Keratinocyte (primary cell): ENCODE results near the gene COL4A6.

Experiments used
- EZH2 ChIP-seq: IDR thresholded peaks from one replicate; pipeline ENCODE4 v1.6.1; 2012; ENCODE audit warnings: inconsistent platforms, mild to moderate bottlenecking, low read length, moderate library complexity
- TF ChIP-seq, protein P1 (sequence below), 3 experiments: IDR thresholded peaks in 1 of 3; conservative IDR thresholded peaks in 1 of 3; optimal IDR thresholded peaks in 1 of 3; 2 replicates in 2 of 3; 3 replicates in 1 of 3; pipeline versions ENCODE3 to v1.5.1; 2011; ENCODE audit warnings: low read length in 3 of 3, mild to moderate bottlenecking in 3 of 3, moderate library complexity in 2 of 3, control low read depth in 1 of 3, inconsistent platforms in 1 of 3; ENCODE audit not compliant: insufficient read depth in 2 of 3; ENCODE audit errors: extremely low read depth in 1 of 3

DNA sequence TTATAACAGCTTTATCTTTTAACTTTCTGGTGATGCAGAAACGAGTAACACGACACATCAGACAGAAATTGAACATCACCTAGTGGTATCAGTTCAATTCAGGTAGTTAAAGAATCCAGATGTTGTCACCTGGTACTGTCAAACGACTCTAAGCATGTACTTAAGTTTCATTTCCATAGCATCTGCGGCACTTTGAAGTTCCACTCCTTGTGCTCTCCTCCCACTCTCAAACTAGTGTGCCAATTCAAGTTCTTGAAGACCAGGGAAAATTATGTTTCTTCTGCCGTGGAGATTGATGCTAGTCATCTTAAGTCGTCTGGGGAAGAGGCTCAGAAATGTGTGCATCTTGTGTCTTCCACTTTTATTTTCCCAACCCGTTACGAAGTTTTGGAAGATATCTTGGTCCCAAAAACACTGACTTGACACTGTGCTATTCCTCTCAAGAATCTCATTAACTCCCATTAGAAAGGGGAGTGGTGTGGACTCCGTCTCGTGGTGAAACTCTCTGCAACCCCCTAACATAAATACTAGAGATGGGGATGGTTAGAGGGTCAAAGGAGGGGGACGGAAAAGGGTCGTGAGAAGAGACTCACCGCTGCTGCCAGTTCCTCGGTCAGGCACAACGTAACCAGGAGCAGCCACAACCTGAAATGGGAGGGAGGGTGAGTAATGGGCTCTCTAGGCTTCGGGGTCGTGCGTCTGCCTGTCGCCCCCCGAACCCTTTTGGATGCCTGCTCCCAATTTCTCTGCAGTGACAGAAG is 693 bp downstream of the COL4A6 start:
- TF ChIP-seq, protein P1, sequence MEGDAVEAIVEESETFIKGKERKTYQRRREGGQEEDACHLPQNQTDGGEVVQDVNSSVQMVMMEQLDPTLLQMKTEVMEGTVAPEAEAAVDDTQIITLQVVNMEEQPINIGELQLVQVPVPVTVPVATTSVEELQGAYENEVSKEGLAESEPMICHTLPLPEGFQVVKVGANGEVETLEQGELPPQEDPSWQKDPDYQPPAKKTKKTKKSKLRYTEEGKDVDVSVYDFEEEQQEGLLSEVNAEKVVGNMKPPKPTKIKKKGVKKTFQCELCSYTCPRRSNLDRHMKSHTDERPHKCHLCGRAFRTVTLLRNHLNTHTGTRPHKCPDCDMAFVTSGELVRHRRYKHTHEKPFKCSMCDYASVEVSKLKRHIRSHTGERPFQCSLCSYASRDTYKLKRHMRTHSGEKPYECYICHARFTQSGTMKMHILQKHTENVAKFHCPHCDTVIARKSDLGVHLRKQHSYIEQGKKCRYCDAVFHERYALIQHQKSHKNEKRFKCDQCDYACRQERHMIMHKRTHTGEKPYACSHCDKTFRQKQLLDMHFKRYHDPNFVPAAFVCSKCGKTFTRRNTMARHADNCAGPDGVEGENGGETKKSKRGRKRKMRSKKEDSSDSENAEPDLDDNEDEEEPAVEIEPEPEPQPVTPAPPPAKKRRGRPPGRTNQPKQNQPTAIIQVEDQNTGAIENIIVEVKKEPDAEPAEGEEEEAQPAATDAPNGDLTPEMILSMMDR (optimal IDR thresholded peaks at IDR 0.05 in 1 of 3, IDR thresholded peaks at IDR 0.05 in 1 of 3, conservative IDR thresholded peaks at IDR 0.05 in 1 of 3; ENCODE audit: extremely low read depth in 1 of 3, insufficient read depth in 2 of 3, low read length in 3 of 3) = no peak
- TF ChIP-seq EZH2 = no peak
